Effector memory CD8-positive, alpha-beta T cell (primary cell): ENCODE measurements around the gene ROBO2.

Source experiments
- ATAC-seq: fragments of 150-1000 bp; cut with Tn5 transposase; replicated peaks from 2 replicates; pipeline ENCODE4 v1.10.0; 2021; ENCODE audit warnings: mild to moderate bottlenecking, moderate library complexity
- DNase-seq, 3 experiments: peaks; one replicate each; pipeline ENCODE4 v3.0.0; 2021
- H3K27ac Mint-ChIP-seq, 2 donors: one replicate each; pipeline ENCODE4 v1.8.0; 2022; ENCODE audit warnings: mild to moderate bottlenecking in 2 of 2, mixed read lengths in 2 of 2, moderate library complexity in 2 of 2
- H3K27me3 Mint-ChIP-seq, 2 donors: one replicate each; pipeline ENCODE4 v1.8.0; 2022; ENCODE audit warnings: mixed read lengths in 2 of 2
- H3K36me3 Mint-ChIP-seq: one replicate; pipeline ENCODE4 v1.8.0; 2022; ENCODE audit warnings: mild to moderate bottlenecking, moderate library complexity, mixed read lengths; ENCODE audit not compliant: insufficient read depth
- H3K4me1 Mint-ChIP-seq, 2 donors: one replicate each; pipeline ENCODE4 v1.8.0; 2022; ENCODE audit warnings: low read depth in 2 of 2, mixed read lengths in 2 of 2
- H3K4me3 Mint-ChIP-seq, 2 donors: one replicate each; pipeline ENCODE4 v1.8.0; 2022; ENCODE audit warnings: mild to moderate bottlenecking in 2 of 2, mixed read lengths in 2 of 2, moderate library complexity in 2 of 2
- H3K9me3 Mint-ChIP-seq, 2 donors: one replicate each; pipeline ENCODE4 v1.8.0; 2022; ENCODE audit warnings: mixed read lengths in 2 of 2

Gene ROBO2

GRCh38 chr3:77040216-77040615, 317 bp downstream of the ROBO2 start:
- Mint-ChIP-seq H3K36me3 (peaks cover 3% of the 10 kb centered on the region), H3K4me1 (no peaks in the 10 kb centered on the region), H3K27ac (no peak overlapping the region), H3K9me3 (peaks cover 5 to 18% of the 10 kb centered on the region in 2 donors), H3K27me3 (peaks cover 0 to 17% of the 10 kb centered on the region in 2 donors), H3K4me3 (no peak overlapping the region)
- DNase-seq = no peak
- ATAC-seq = no peak

DNA sequence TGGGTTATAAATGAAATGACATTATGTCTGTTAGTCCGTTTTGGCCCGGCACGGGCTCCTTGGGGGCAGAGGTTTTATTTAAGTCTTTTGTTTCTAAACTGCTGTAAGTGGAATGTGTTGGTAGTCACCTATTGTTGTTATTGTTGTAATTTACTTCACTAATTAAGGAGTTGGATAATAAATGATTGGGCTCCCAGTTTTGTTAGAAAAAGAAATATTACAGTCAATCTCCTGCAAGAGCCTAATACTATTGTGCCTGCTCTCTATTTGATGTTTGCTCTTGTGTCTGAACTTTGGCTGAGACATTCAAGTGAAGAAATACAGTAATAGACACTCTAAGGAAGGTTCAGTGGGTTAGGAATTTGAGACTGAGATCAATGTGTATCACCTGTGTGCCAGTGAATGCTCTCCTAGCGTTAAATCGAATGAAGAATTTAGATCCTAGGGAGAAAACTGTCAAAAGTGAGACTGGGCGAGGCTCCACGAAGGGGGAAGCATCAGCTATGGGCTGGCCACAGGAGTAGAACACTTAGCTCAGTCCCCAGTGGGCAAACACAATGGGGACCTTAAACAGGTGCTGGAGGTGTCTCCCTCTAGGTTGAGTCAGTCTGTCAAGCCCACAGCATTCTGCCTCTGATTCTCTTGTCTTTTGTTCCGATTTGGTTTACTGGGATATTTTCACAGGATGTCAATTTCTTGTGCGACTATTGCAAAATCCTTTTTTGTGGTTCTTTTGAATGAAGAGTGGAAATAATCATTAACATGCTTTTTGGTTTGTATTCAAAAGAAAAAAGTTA, 1.2 kb downstream of the ROBO2 start:
- H3K27ac Mint-ChIP-seq = no peak overlapping the region
- H3K36me3 Mint-ChIP-seq = peaks cover 3% of the 10 kb centered on the region
- no peaks in the 10 kb centered on the region for H3K4me1 Mint-ChIP-seq

GRCh38 chr3:77041811-77042210, 1.9 kb downstream of the ROBO2 start:
- H3K4me3 Mint-ChIP-seq = no peak overlapping the region
- H3K4me1 Mint-ChIP-seq = no peaks in the 10 kb centered on the region
- H3K27ac Mint-ChIP-seq = no peak overlapping the region
- ATAC-seq (no peak), DNase-seq (no peak)
- H3K27me3 Mint-ChIP-seq = peaks cover 0 to 17% of the 10 kb centered on the region in 2 donors
- peaks cover 3% of the 10 kb centered on the region for H3K36me3 Mint-ChIP-seq
- H3K9me3 Mint-ChIP-seq = peaks cover 9 to 22% of the 10 kb centered on the region in 2 donors

More for the DNA sequence above, 1.2 kb downstream of the ROBO2 start:
- Mint-ChIP-seq H3K4me3 (no peak overlapping the region), H3K27me3 (peaks cover 0 to 17% of the 10 kb centered on the region in 2 donors), H3K9me3 (peaks cover 5 to 18% of the 10 kb centered on the region in 2 donors)
- DNase-seq (no peak), ATAC-seq (no peak)

GRCh38 chr3:77042343-77042742, 2.4 kb downstream of the ROBO2 start:
- H3K4me3 Mint-ChIP-seq = no peak overlapping the region
- H3K4me1 Mint-ChIP-seq = no peaks in the 10 kb centered on the region
- peaks cover 3% of the 10 kb centered on the region for H3K36me3 Mint-ChIP-seq
- H3K27ac Mint-ChIP-seq = no peak overlapping the region
- DNase-seq (no peak), ATAC-seq (no peak)
- H3K9me3 Mint-ChIP-seq = peaks cover 11 to 26% of the 10 kb centered on the region in 2 donors
- peaks cover 0 to 17% of the 10 kb centered on the region in 2 donors for H3K27me3 Mint-ChIP-seq

- Mint-ChIP-seq H3K4me1 (no peaks in the 10 kb centered on the region), H3K9me3 (peaks cover 11 to 26% of the 10 kb centered on the region in 2 donors), H3K27me3 (peaks cover 0 to 17% of the 10 kb centered on the region in 2 donors), H3K27ac (no peak overlapping the region), H3K36me3 (peaks cover 3% of the 10 kb centered on the region), H3K4me3 (no peak overlapping the region)
- ATAC-seq (no peak), DNase-seq (no peak)
Observed at GRCh38 chr3:77042882-77043281, 3.0 kb downstream of the ROBO2 start.

DNA sequence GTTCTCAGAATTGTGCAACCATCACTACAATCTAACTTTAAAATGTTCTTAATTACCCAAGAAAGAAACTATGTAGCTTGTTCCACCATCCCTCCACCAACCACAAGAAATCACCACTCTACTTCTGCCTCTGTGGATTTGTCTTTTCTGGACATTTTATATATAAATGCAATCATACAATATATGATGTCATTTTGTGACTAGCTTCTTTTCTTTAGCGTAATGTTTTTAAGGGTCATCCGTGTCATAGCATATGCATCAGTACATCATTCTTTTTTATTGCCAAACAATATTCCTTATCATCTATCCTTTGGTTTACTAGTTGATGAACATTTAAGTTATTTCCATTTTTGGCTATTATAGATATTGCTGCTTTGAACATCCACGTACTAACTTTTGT, 5.8 kb downstream of the ROBO2 start:
- ATAC-seq = no peak
- peaks cover 0 to 7% of the 10 kb centered on the region in 2 donors for H3K27me3 Mint-ChIP-seq
- no peaks in the 10 kb centered on the region for H3K4me1 Mint-ChIP-seq
- no peak for DNase-seq
- peaks cover 3% of the 10 kb centered on the region for H3K36me3 Mint-ChIP-seq
- no peak overlapping the region for H3K27ac Mint-ChIP-seq
- H3K4me3 Mint-ChIP-seq = no peak overlapping the region
- H3K9me3 Mint-ChIP-seq = peaks cover 7 to 15% of the 10 kb centered on the region in 2 donors

DNA sequence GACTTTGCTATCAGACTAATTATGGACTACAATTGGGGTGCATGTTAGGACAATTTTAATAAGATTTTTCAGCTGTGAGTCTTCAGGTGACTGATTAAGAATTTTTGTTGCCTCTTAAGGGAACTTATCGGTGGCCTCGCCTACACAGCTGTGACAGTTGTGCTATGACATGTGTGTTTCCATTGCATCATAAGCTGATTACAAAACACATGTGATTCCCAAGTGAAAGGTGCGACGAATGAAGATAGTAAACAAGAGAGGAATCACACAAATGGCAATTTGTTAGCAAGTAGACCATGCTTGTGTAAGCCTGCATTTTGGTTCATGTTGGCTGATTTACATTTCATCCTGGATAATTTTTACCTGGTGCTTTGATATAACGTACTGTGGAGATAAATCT, 8.3 kb downstream of the ROBO2 start:
- Mint-ChIP-seq H3K4me3 (no peak overlapping the region), H3K36me3 (no peaks in the 10 kb centered on the region), H3K27ac (no peak overlapping the region), H3K4me1 (no peaks in the 10 kb centered on the region), H3K9me3 (peaks cover 6 to 8% of the 10 kb centered on the region in 2 donors), H3K27me3 (no peaks in the 10 kb centered on the region)
- ATAC-seq (no peak), DNase-seq (no peak)

DNA sequence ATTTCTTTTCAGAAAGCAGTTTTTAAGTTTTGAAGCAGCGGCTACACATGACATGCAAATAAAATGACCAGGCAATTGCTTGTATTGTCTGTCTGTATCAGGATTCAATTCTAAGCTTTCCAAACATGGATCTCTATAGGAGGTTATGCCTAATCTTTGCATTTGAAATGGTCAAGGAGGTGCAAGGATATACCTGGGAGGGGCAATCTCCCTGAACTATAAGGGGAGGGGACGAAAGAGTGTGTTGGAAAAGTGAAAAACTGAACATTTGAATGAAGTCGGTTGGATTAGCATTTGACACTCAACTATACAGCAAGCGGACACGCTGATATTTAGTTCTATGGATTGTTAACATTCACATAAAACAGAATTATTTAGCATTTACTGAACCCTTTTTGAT, 11.7 kb downstream of the ROBO2 start:
- no peak overlapping the region for H3K4me3 Mint-ChIP-seq
- H3K27me3 Mint-ChIP-seq = no peaks in the 10 kb centered on the region
- H3K36me3 Mint-ChIP-seq = no peaks in the 10 kb centered on the region
- DNase-seq (no peak), ATAC-seq (no peak)
- H3K4me1 Mint-ChIP-seq = no peaks in the 10 kb centered on the region
- H3K9me3 Mint-ChIP-seq = peaks cover 6% of the 10 kb centered on the region in 2 donors
- H3K27ac Mint-ChIP-seq = no peak overlapping the region

DNA sequence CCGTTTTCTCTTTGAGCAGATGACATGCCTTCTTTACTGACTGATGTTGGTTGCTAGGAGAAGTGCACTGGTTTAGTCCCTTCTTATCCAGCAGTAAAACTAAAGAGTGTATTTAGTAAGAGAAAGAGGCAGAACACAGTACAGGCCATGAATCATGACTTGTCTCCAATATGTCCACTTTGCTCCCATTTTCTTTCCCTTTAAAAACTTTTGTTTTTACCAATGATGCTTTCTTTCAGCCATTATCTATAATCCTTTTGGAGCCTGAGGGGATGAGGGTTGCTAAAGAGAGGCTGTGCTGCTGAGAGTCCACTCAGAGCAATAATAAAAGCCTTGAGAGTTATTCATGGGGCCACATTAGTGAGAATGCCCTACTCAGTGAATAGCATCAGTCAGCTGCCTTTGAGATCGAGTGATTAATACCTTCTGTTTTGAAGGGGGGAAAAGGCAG, 12.2 kb downstream of the ROBO2 start:
- Mint-ChIP-seq H3K9me3 (peaks cover 1 to 2% of the 10 kb centered on the region in 2 donors), H3K4me1 (no peaks in the 10 kb centered on the region), H3K27me3 (no peaks in the 10 kb centered on the region), H3K36me3 (no peaks in the 10 kb centered on the region), H3K4me3 (no peak overlapping the region), H3K27ac (no peak overlapping the region)
- DNase-seq (no peak), ATAC-seq (no peak)

- H3K4me3 Mint-ChIP-seq = no peak overlapping the region
- H3K36me3 Mint-ChIP-seq = no peaks in the 10 kb centered on the region
- no peaks in the 10 kb centered on the region for H3K4me1 Mint-ChIP-seq
- no peak overlapping the region for H3K27ac Mint-ChIP-seq
- no peaks in the 10 kb centered on the region for H3K27me3 Mint-ChIP-seq
- no peak for ATAC-seq
- peaks cover 0 to 2% of the 10 kb centered on the region in 2 donors for H3K9me3 Mint-ChIP-seq
- DNase-seq = no peak
Observed at GRCh38 chr3:77052733-77053670, 13.1 kb downstream of the ROBO2 start.

GRCh38 chr3:77053795-77054194, 13.9 kb downstream of the ROBO2 start:
- ATAC-seq (no peak), DNase-seq (no peak)
- no peak overlapping the region for H3K4me3 Mint-ChIP-seq
- no peaks in the 10 kb centered on the region for H3K27me3 Mint-ChIP-seq
- peaks cover under 1 to 2% of the 10 kb centered on the region in 2 donors for H3K9me3 Mint-ChIP-seq
- no peaks in the 10 kb centered on the region for H3K4me1 Mint-ChIP-seq
- H3K36me3 Mint-ChIP-seq = no peaks in the 10 kb centered on the region
- H3K27ac Mint-ChIP-seq = no peak overlapping the region

GRCh38 chr3:77055841-77056341, 16.0 kb downstream of the ROBO2 start:
- DNase-seq (no peak), ATAC-seq (no peak)
- no peaks in the 10 kb centered on the region for H3K36me3 Mint-ChIP-seq
- H3K4me1 Mint-ChIP-seq = no peaks in the 10 kb centered on the region
- H3K27ac Mint-ChIP-seq = no peak overlapping the region
- no peaks in the 10 kb centered on the region for H3K27me3 Mint-ChIP-seq
- H3K4me3 Mint-ChIP-seq = no peak overlapping the region
- peaks cover 4 to 7% of the 10 kb centered on the region in 2 donors for H3K9me3 Mint-ChIP-seq

GRCh38 chr3:77059354-77059753, 19.5 kb downstream of the ROBO2 start:
- no peaks in the 10 kb centered on the region for H3K27me3 Mint-ChIP-seq
- no peak for DNase-seq
- H3K27ac Mint-ChIP-seq = no peak overlapping the region
- no peak overlapping the region for H3K4me3 Mint-ChIP-seq
- H3K9me3 Mint-ChIP-seq = peaks cover 3 to 7% of the 10 kb centered on the region in 2 donors
- ATAC-seq = no peak
- no peaks in the 10 kb centered on the region for H3K4me1 Mint-ChIP-seq
- no peaks in the 10 kb centered on the region for H3K36me3 Mint-ChIP-seq
